ENCODE measurements around the gene PIEZO2.

- TF ChIP-seq, protein P1, sequence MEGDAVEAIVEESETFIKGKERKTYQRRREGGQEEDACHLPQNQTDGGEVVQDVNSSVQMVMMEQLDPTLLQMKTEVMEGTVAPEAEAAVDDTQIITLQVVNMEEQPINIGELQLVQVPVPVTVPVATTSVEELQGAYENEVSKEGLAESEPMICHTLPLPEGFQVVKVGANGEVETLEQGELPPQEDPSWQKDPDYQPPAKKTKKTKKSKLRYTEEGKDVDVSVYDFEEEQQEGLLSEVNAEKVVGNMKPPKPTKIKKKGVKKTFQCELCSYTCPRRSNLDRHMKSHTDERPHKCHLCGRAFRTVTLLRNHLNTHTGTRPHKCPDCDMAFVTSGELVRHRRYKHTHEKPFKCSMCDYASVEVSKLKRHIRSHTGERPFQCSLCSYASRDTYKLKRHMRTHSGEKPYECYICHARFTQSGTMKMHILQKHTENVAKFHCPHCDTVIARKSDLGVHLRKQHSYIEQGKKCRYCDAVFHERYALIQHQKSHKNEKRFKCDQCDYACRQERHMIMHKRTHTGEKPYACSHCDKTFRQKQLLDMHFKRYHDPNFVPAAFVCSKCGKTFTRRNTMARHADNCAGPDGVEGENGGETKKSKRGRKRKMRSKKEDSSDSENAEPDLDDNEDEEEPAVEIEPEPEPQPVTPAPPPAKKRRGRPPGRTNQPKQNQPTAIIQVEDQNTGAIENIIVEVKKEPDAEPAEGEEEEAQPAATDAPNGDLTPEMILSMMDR (IDR thresholded peaks at IDR 0.05) = no peak
- TF ChIP-seq POLR2A (IDR thresholded peaks at IDR 0.05) = no peak
- no peak for TF ChIP-seq POLR2AphosphoS5 (IDR thresholded peaks at IDR 0.05)
These were observed 74.5 kb downstream of the PIEZO2 start for GRCh38 chr18:11074889-11075288.

Data from breast epithelium (tissue), 3 donors.